RPMI7951 (cell line): ENCODE data around the gene NXN. TPM values are rescaled to one million over a fixed set of nuclear protein-coding genes. Genes with fewer than 3 reads are reported as not detected.
"Not testable (repeated sequence)": the region's sequence is repeated elsewhere in the genome, so short reads cannot be mapped to it uniquely, and the experiment has no call there.

Source experiments
- DNase-seq: peaks from one replicate; pipeline ENCODE4 v3.0.0-alpha.2; 2012; ENCODE audit warnings: low read depth
- total RNA-seq: library from RNA; depleted of rRNA; stranded (reverse); fragments of >200 nt; shearing (Covaris generic); gene quantifications from 2 replicates; pipeline ENCODE4 v1.2.3, GENCODE V29; 2014

Gene NXN
- total RNA-seq, 1 experiment from 2014 or later: 5.9 TPM

GRCh38 chr17:800446-801242 is 178.9 kb downstream of the NXN start:
- DNase-seq: no peak

GRCh38 chr17:799261-799660 is 180.3 kb downstream of the NXN start:
- DNase-seq: no peak

- DNase-seq: no peak
Measured at GRCh38 chr17:798246-798645, 181.3 kb downstream of the NXN start.

GRCh38 chr17:797236-797840 is 182.2 kb downstream of the NXN start:
- DNase-seq: no peak

GRCh38 chr17:796609-797008 is 183.0 kb downstream of the NXN start:
- no peak for DNase-seq

- no peak for DNase-seq
Measured at GRCh38 chr17:795721-796120, 183.9 kb downstream of the NXN start.

- DNase-seq: no peak
Measured at GRCh38 chr17:795276-795675, 184.3 kb downstream of the NXN start.

- DNase-seq: peak; percentile 69
Measured at GRCh38 chr17:794876-795275, 184.7 kb downstream of the NXN start.

GRCh38 chr17:792277-792676 is 187.3 kb downstream of the NXN start:
- DNase-seq: no peak

- no peak for DNase-seq
Measured at GRCh38 chr17:791829-792228, 187.7 kb downstream of the NXN start.

- not testable (repeated sequence) for DNase-seq
Measured at GRCh38 chr17:790874-791247, 188.7 kb downstream of the NXN start.

GRCh38 chr17:789931-790873 is 189.4 kb downstream of the NXN start:
- DNase-seq: not testable (repeated sequence)

- no peak for DNase-seq
Measured at GRCh38 chr17:789160-789840, 190.3 kb downstream of the NXN start.

- DNase-seq: no peak
Measured at GRCh38 chr17:788551-788950, 191.0 kb downstream of the NXN start.

GRCh38 chr17:787641-788221 is 191.8 kb downstream of the NXN start:
- no peak for DNase-seq

- not testable (repeated sequence) for DNase-seq
Measured at GRCh38 chr17:785901-786300, 193.7 kb downstream of the NXN start.

- no peak for DNase-seq
Measured at GRCh38 chr17:784143-784542, 195.4 kb downstream of the NXN start.

GRCh38 chr17:781805-782731 is 197.5 kb downstream of the NXN start, which contains the start of the genes GLOD4 and MRM3:
GLOD4 (minus strand) TSS chr17:782280; CDS start chr17:782255, 25 bp downstream.
MRM3 (plus strand) TSS chr17:782353; CDS start chr17:782379, 26 bp downstream.
- peak; percentile 77 for DNase-seq

GRCh38 chr17:778096-778495 is 201.5 kb downstream of the NXN start:
- DNase-seq: no peak

- no peak for DNase-seq
Measured at GRCh38 chr17:774313-774584, 205.3 kb downstream of the NXN start.
